Measurements from ENCODE around the gene HDAC9.
A peak's percentile ranks its signal among the peaks of the same experiment; 100 is the strongest.

The HDAC9 gene

DNA sequence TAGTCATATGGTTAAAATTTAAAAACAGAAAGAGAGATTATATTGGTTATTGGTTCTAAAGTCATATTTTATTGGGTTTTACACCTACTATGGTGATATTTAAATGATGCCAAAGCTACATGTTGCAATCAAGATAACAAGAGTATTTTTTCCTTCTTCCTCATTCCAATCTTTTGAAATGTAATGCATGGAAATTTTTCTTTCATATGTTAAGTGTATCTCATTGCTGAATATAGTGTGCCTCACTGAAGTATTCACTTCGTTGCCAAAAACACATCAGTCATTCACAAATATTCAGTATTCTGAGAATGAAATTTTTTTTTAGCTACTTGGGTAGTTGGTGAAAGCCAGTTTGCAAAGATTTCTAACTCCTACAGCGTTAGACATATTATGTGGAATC lies 19.5 kb downstream of the HDAC9 start:
- Histone ChIP-seq H3K27ac (ENCODE audit: low read length, poor library complexity, severe bottlenecking) (peak overlapping the region; percentile 14), H3K4me2 (ENCODE audit: low read length, poor library complexity, severe bottlenecking) (peak overlapping the region; percentile 9), H3K79me1 (replicated peaks; ENCODE audit: low read length, poor library complexity, severe bottlenecking) (peaks cover 7% of the 10 kb centered on the region), H3K9ac (ENCODE audit: low read length) (no peak overlapping the region), H2AK5ac (ENCODE audit: low read length, severe bottlenecking) (peak overlapping the region; percentile 65), H3K4ac (ENCODE audit: low read depth in 1 of 2, low read length in 2 of 2) (no peak overlapping the region), H3K23ac (ENCODE audit: low read length in 2 of 2) (no peak overlapping the region), H2AFZ (ENCODE audit: low read depth, low read length) (no peak overlapping the region), H3K27me3 (ENCODE audit: control insufficient read depth in 1 of 2, insufficient read depth in 1 of 2, low read length in 2 of 2) (no peaks in the 10 kb centered on the region), H3K18ac (ENCODE audit: low read depth in 1 of 2, low read length in 2 of 2) (no peak overlapping the region), H2BK15ac (ENCODE audit: low read depth, poor library complexity, severe bottlenecking) (no peak overlapping the region), H4K91ac (ENCODE audit: low read length) (no peak overlapping the region), H3K14ac (ENCODE audit: low read length in 2 of 2) (no peak overlapping the region), H3K9me3 (ENCODE audit: control insufficient read depth, low read length) (no peaks in the 10 kb centered on the region), H2BK120ac (ENCODE audit: low read depth, low read length) (no peak overlapping the region), H4K8ac (ENCODE audit: low read length) (no peak overlapping the region), H2BK12ac (ENCODE audit: low read length in 2 of 2) (no peak overlapping the region), H3K4me1 (ENCODE audit: control insufficient read depth, insufficient read depth, low read depth, low read length) (peaks cover 3% of the 10 kb centered on the region), H3K36me3 (ENCODE audit: control insufficient read depth in 1 of 2, insufficient read depth in 2 of 2, low read depth in 1 of 2, low read length in 2 of 2) (no peaks in the 10 kb centered on the region), H2BK5ac (ENCODE audit: low read depth, low read length, poor library complexity, severe bottlenecking) (no peak overlapping the region), H3K4me3 (ENCODE audit: insufficient read depth in 1 of 2, low read depth in 1 of 2, low read length in 2 of 2) (no peak overlapping the region)
- WGBS: 63% methylated on average over 2 of the region's 2 CpGs
- DNase-seq: no peak

DNA sequence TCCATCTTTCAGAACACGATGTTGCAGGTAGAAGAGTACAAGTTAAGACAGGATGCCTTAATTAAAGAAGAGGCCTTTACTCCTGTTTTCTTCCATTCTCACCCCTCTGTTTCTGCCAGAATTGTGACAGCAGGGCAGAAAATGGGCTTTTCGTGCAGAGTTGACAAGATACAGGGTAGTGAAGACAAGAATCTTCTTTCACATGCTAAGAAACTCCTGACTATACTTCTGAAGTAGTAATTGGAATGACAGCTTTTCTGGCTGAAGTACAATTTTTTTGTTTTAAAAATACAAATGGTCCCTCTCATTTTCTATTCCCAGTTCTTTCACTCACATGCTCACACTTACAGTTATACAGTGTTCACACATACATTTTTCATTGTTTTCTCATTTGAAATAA lies 22.1 kb downstream of the HDAC9 start:
- Histone ChIP-seq H3K23ac (ENCODE audit: low read length in 2 of 2) (no peak overlapping the region), H4K91ac (ENCODE audit: low read length) (no peak overlapping the region), H3K18ac (ENCODE audit: low read depth in 1 of 2, low read length in 2 of 2) (no peak overlapping the region), H2BK120ac (ENCODE audit: low read depth, low read length) (no peak overlapping the region), H2AK5ac (ENCODE audit: low read length, severe bottlenecking) (no peak overlapping the region), H3K14ac (ENCODE audit: low read length in 2 of 2) (no peak overlapping the region), H3K4me1 (ENCODE audit: control insufficient read depth, insufficient read depth, low read depth, low read length) (peaks cover 3% of the 10 kb centered on the region), H3K79me1 (replicated peaks; ENCODE audit: low read length, poor library complexity, severe bottlenecking) (peaks cover 11% of the 10 kb centered on the region), H3K36me3 (ENCODE audit: control insufficient read depth in 1 of 2, insufficient read depth in 2 of 2, low read depth in 1 of 2, low read length in 2 of 2) (no peaks in the 10 kb centered on the region), H2BK5ac (ENCODE audit: low read depth, low read length, poor library complexity, severe bottlenecking) (no peak overlapping the region), H3K9ac (ENCODE audit: low read length) (no peak overlapping the region), H2BK15ac (ENCODE audit: low read depth, poor library complexity, severe bottlenecking) (no peak overlapping the region), H3K27me3 (ENCODE audit: control insufficient read depth in 1 of 2, insufficient read depth in 1 of 2, low read length in 2 of 2) (no peaks in the 10 kb centered on the region), H3K4me2 (ENCODE audit: low read length, poor library complexity, severe bottlenecking) (no peak overlapping the region), H3K27ac (ENCODE audit: low read length, poor library complexity, severe bottlenecking) (no peak overlapping the region), H4K8ac (ENCODE audit: low read length) (no peak overlapping the region), H3K9me3 (ENCODE audit: control insufficient read depth, low read length) (no peaks in the 10 kb centered on the region), H2BK12ac (ENCODE audit: low read length in 2 of 2) (no peak overlapping the region), H3K4ac (ENCODE audit: low read depth in 1 of 2, low read length in 2 of 2) (no peak overlapping the region), H2AFZ (ENCODE audit: low read depth, low read length) (no peak overlapping the region), H3K4me3 (ENCODE audit: insufficient read depth in 1 of 2, low read depth in 1 of 2, low read length in 2 of 2) (no peak overlapping the region)
- no peak for DNase-seq
- no CpG with 5 or more reads among the region's 2 CpGs for WGBS

DNA sequence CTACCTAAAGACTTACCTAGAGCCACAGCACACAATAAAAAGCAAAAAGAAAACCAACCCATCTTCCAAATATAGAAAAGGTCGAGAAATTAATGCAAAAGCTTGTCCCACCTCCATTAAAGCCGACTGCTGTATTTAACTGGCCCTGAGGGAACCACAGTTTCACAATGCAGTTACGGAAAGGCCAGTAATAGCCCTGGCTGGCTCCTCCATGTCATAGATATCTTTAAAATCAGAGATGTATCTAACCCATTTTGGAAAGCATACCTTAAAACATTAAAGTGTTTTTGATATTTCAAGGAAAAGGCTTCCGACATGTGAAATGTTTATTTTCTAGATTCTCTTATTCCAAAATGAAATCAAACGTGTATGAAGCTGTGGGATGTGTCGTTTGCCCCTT lies 23.0 kb downstream of the HDAC9 start:
- Histone ChIP-seq H3K18ac (ENCODE audit: low read depth in 1 of 2, low read length in 2 of 2) (no peak overlapping the region), H4K8ac (ENCODE audit: low read length) (no peak overlapping the region), H3K4me3 (ENCODE audit: insufficient read depth in 1 of 2, low read depth in 1 of 2, low read length in 2 of 2) (no peak overlapping the region), H2BK5ac (ENCODE audit: low read depth, low read length, poor library complexity, severe bottlenecking) (no peak overlapping the region), H3K4me2 (ENCODE audit: low read length, poor library complexity, severe bottlenecking) (no peak overlapping the region), H3K79me1 (replicated peaks; ENCODE audit: low read length, poor library complexity, severe bottlenecking) (peaks cover 10% of the 10 kb centered on the region), H3K23ac (ENCODE audit: low read length in 2 of 2) (no peak overlapping the region), H2BK12ac (ENCODE audit: low read length in 2 of 2) (no peak overlapping the region), H3K27ac (ENCODE audit: low read length, poor library complexity, severe bottlenecking) (no peak overlapping the region), H3K36me3 (ENCODE audit: control insufficient read depth in 1 of 2, insufficient read depth in 2 of 2, low read depth in 1 of 2, low read length in 2 of 2) (no peaks in the 10 kb centered on the region), H3K14ac (ENCODE audit: low read length in 2 of 2) (no peak overlapping the region), H2BK15ac (ENCODE audit: low read depth, poor library complexity, severe bottlenecking) (no peak overlapping the region), H2AK5ac (ENCODE audit: low read length, severe bottlenecking) (no peak overlapping the region), H3K9ac (ENCODE audit: low read length) (no peak overlapping the region), H3K4me1 (ENCODE audit: control insufficient read depth, insufficient read depth, low read depth, low read length) (peaks cover 3% of the 10 kb centered on the region), H3K4ac (ENCODE audit: low read depth in 1 of 2, low read length in 2 of 2) (no peak overlapping the region), H3K9me3 (ENCODE audit: control insufficient read depth, low read length) (no peaks in the 10 kb centered on the region), H2BK120ac (ENCODE audit: low read depth, low read length) (no peak overlapping the region), H2AFZ (ENCODE audit: low read depth, low read length) (no peak overlapping the region), H4K91ac (ENCODE audit: low read length) (no peak overlapping the region), H3K27me3 (ENCODE audit: control insufficient read depth in 1 of 2, insufficient read depth in 1 of 2, low read length in 2 of 2) (no peaks in the 10 kb centered on the region)
- DNase-seq: no peak
- 96% methylated on average over 6 of the region's 6 CpGs for WGBS

DNA sequence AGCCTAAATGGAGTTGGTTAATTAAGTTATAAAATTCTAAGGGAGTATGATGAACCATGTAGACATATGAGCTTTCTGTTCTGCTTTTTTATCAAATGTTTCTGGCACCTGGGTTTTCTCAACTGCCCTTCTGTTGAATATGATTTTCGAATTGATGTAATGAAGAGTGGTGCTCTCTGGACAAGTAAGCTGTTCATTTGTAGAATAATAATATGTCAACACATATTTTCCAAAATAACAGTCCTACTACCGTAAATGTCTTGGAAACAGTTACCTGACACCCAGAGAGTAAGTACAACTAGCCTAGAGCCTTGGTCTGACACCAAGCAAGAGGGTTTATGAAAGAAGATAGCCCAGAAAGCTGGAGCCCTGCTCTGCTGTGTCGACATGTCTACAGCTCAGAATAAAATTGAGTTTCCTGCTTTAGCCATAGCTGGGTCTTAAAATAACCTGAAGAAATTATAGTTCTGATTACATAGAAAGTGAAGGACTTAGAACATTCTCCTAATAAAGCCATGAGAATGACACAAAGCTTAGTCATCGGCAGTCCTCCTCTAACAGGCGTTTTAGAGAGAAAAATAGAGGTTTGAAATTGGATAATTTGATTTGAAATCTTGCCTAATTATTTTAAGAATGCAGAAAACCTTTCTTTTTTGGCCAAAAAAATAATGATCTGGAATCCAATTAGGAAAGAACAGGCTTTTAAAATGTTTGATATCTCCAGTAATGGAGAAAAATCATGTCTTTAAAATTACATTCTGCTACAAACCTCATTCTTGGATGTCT lies 25.1 kb downstream of the HDAC9 start:
- Histone ChIP-seq H2AFZ (ENCODE audit: low read depth, low read length) (no peak overlapping the region), H3K14ac (ENCODE audit: low read length in 2 of 2) (no peak overlapping the region), H3K27me3 (ENCODE audit: control insufficient read depth in 1 of 2, insufficient read depth in 1 of 2, low read length in 2 of 2) (no peaks in the 10 kb centered on the region), H2AK5ac (ENCODE audit: low read length, severe bottlenecking) (no peak overlapping the region), H4K8ac (ENCODE audit: low read length) (no peak overlapping the region), H3K9me3 (ENCODE audit: control insufficient read depth, low read length) (no peaks in the 10 kb centered on the region), H3K18ac (ENCODE audit: low read depth in 1 of 2, low read length in 2 of 2) (no peak overlapping the region), H3K9ac (ENCODE audit: low read length) (peak overlapping the region; percentile 25), H3K4me2 (ENCODE audit: low read length, poor library complexity, severe bottlenecking) (peak overlapping the region; percentile 45), H2BK120ac (ENCODE audit: low read depth, low read length) (no peak overlapping the region), H3K79me1 (replicated peaks; ENCODE audit: low read length, poor library complexity, severe bottlenecking) (peaks cover 9% of the 10 kb centered on the region), H3K4ac (ENCODE audit: low read depth in 1 of 2, low read length in 2 of 2) (no peak overlapping the region), H2BK15ac (ENCODE audit: low read depth, poor library complexity, severe bottlenecking) (no peak overlapping the region), H4K91ac (ENCODE audit: low read length) (no peak overlapping the region), H3K27ac (ENCODE audit: low read length, poor library complexity, severe bottlenecking) (peak overlapping the region; percentile 76), H3K4me3 (ENCODE audit: insufficient read depth in 1 of 2, low read depth in 1 of 2, low read length in 2 of 2) (no peak overlapping the region), H2BK12ac (ENCODE audit: low read length in 2 of 2) (no peak overlapping the region), H3K4me1 (ENCODE audit: control insufficient read depth, insufficient read depth, low read depth, low read length) (no peaks in the 10 kb centered on the region), H2BK5ac (ENCODE audit: low read depth, low read length, poor library complexity, severe bottlenecking) (no peak overlapping the region), H3K23ac (ENCODE audit: low read length in 2 of 2) (no peak overlapping the region), H3K36me3 (ENCODE audit: control insufficient read depth in 1 of 2, insufficient read depth in 2 of 2, low read depth in 1 of 2, low read length in 2 of 2) (no peaks in the 10 kb centered on the region)
- 52% methylated on average over 4 of the region's 5 CpGs for WGBS
- DNase-seq: peak; percentile 55
